Hepatocyte (in vitro differentiated cells): ENCODE data around the gene PTPRM. TPM values are rescaled to one million over a fixed set of nuclear protein-coding genes. Genes with fewer than 3 reads are reported as not detected.

Experiments
- DNase-seq: peaks from one replicate; pipeline ENCODE4 v3.0.0-alpha.2; 2016; ENCODE audit warnings: low spot score
- H2AFZ ChIP-seq: fragments of 200-600 bp; sonication (generic); 2 replicates; pipeline ENCODE4 v1.6.0; 2016; ENCODE audit warnings: antibody characterized with exemption, mild to moderate bottlenecking
- H3K27ac ChIP-seq: fragments of 200-600 bp; sonication (generic); 2 replicates; pipeline ENCODE4 v1.5.1; 2016; ENCODE audit warnings: mild to moderate bottlenecking
- H3K27me3 ChIP-seq: fragments of 200-600 bp; sonication (generic); 2 replicates; pipeline ENCODE4 v1.6.1; 2016
- H3K36me3 ChIP-seq: fragments of 200-600 bp; sonication (generic); replicated peaks from 2 replicates; pipeline ENCODE4 v1.5.1; 2016; ENCODE audit warnings: low read depth; ENCODE audit not compliant: insufficient read depth
- H3K4me1 ChIP-seq: fragments of 200-600 bp; sonication (generic); 2 replicates; pipeline ENCODE4 v1.5.1; 2016; ENCODE audit warnings: mild to moderate bottlenecking, moderate library complexity; ENCODE audit not compliant: insufficient read depth
- H3K4me2 ChIP-seq: fragments of 200-600 bp; sonication (generic); 2 replicates; pipeline ENCODE4 v1.6.0; 2016
- H3K4me3 ChIP-seq: fragments of 200-600 bp; sonication (generic); 2 replicates; pipeline ENCODE4 v1.5.1; 2016; ENCODE audit warnings: mild to moderate bottlenecking
- H3K79me2 ChIP-seq: fragments of 200-600 bp; sonication (generic); 2 replicates; pipeline ENCODE4 v1.6.0; 2017; ENCODE audit warnings: mild to moderate bottlenecking
- H3K9me2 ChIP-seq: fragments of 200-600 bp; sonication (generic); replicated peaks from 2 replicates; pipeline ENCODE4 v1.6.0; 2017; ENCODE audit warnings: mild to moderate bottlenecking; ENCODE audit not compliant: insufficient read depth
- H3K9me3 ChIP-seq: fragments of 200-600 bp; sonication (generic); 2 replicates; pipeline ENCODE4 v1.5.1; 2016; ENCODE audit warnings: low read depth, mild to moderate bottlenecking
- H4K20me1 ChIP-seq: fragments of 200-600 bp; sonication (generic); 2 replicates; pipeline ENCODE4 v1.6.0; 2016; ENCODE audit warnings: mild to moderate bottlenecking; ENCODE audit not compliant: insufficient read depth, poor library complexity, severe bottlenecking
- EZH2 ChIP-seq: fragments of 200-600 bp; sonication (generic); IDR thresholded peaks from 2 replicates; pipeline ENCODE4 v1.6.1; 2016; ENCODE audit warnings: antibody characterized with exemption, mild to moderate bottlenecking, borderline replicate concordance
- EZH2phosphoT487 ChIP-seq: fragments of 200-600 bp; sonication (generic); IDR thresholded peaks from one replicate; pipeline ENCODE4 v1.6.1; 2018; ENCODE audit warnings: antibody characterized with exemption, mild to moderate bottlenecking, low read depth, moderate library complexity; ENCODE audit not compliant: unreplicated experiment, severe bottlenecking
- WGBS: methylation state at CpG from one replicate; pipeline ENCODE4 v1.1.6; 2016; ENCODE audit warnings: low lambda C conversion rate; ENCODE audit errors: missing lambda C conversion rate; 5-methylcytosine and 5-hydroxymethylcytosine counted together
- polyA plus RNA-seq: library from polyadenylated mRNA; unstranded; fragments of >200 nt; fragmentation: Nextera tagmentation; extraction: Ambion mirVana; gene quantifications from 2 replicates; pipeline ENCODE4 v1.2.1, GENCODE V29; 2016
- total RNA-seq: library from RNA; depleted of rRNA; stranded (reverse); fragments of >200 nt; gene quantifications from 2 replicates; pipeline ENCODE4 v1.2.3, GENCODE V29; 2014
- TF ChIP-seq, protein P1 (sequence below): fragments of 200-600 bp; sonication (generic); IDR thresholded peaks from 2 replicates; pipeline ENCODE4 v1.5.1; 2016; ENCODE audit warnings: antibody characterized with exemption, mild to moderate bottlenecking; ENCODE audit not compliant: poor library complexity

Gene PTPRM
- total and polyA plus RNA-seq, 2 experiments from 2014 or later: 26.1 to 47.4 TPM

DNA sequence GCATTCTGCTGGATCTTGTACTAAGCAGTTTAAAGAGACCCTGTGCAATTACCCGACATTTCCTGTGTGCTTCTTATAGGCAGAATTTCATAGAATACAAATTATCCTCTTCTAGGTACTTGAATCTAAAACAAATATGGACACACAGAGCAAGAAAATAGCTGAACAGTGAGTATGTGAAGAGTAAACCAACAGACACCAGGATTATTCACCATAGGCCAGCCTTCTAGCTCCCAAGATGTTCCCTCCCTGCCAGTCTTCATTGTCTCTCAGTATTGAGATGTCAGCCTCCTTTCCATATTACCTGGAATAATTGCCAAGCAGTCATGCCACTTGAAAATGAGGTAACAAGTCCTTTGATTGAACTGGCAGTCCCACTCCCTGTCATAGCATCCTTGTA, 187.1 kb downstream of the PTPRM start:
- Histone ChIP-seq H4K20me1 (no peaks in the 10 kb centered on the region), H3K36me3 (no peaks in the 10 kb centered on the region), H3K79me2 (peaks cover 26% of the 10 kb centered on the region), H3K4me1 (peaks cover 50% of the 10 kb centered on the region), H2AFZ (no peak overlapping the region), H3K9me2 (no peaks in the 10 kb centered on the region), H3K4me3 (no peak overlapping the region), H3K9me3 (no peaks in the 10 kb centered on the region), H3K27me3 (no peaks in the 10 kb centered on the region), H3K4me2 (peak overlapping the region; percentile 52), H3K27ac (peak overlapping the region; percentile 87)
- no peak for DNase-seq
- TF ChIP-seq, protein P1, sequence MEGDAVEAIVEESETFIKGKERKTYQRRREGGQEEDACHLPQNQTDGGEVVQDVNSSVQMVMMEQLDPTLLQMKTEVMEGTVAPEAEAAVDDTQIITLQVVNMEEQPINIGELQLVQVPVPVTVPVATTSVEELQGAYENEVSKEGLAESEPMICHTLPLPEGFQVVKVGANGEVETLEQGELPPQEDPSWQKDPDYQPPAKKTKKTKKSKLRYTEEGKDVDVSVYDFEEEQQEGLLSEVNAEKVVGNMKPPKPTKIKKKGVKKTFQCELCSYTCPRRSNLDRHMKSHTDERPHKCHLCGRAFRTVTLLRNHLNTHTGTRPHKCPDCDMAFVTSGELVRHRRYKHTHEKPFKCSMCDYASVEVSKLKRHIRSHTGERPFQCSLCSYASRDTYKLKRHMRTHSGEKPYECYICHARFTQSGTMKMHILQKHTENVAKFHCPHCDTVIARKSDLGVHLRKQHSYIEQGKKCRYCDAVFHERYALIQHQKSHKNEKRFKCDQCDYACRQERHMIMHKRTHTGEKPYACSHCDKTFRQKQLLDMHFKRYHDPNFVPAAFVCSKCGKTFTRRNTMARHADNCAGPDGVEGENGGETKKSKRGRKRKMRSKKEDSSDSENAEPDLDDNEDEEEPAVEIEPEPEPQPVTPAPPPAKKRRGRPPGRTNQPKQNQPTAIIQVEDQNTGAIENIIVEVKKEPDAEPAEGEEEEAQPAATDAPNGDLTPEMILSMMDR: no peak
- TF ChIP-seq EZH2: no peak
- TF ChIP-seq EZH2phosphoT487: no peak
- WGBS: 68% methylated on average over 1 of the region's 1 CpG

DNA sequence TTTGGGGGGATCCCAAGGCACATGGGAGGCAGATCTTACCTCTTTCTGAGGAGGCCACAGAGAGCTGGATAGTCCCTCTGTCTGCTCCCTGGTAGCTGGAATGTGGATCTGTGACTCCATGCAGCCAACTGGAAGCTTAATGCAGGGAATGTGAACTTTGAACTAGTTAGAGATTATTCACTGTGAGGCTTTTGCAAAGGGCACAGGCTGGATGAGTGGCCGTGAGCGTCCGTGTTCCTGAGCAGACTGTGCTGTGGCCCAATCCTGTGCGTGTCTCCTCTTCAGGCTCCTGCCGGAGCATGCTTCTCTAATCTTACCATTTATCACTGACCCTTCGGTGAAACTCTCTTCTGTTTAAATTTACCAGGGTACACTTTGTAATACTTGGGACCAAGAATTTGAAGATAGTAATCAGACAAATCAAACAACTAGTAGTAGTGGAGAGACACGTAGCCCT, 187.6 kb downstream of the PTPRM start:
- Histone ChIP-seq H3K79me2 (peaks cover 31% of the 10 kb centered on the region), H3K9me2 (no peaks in the 10 kb centered on the region), H3K27ac (peak overlapping the region; percentile 87), H3K36me3 (no peaks in the 10 kb centered on the region), H3K9me3 (no peaks in the 10 kb centered on the region), H4K20me1 (no peaks in the 10 kb centered on the region), H2AFZ (no peak overlapping the region), H3K4me3 (no peak overlapping the region), H3K27me3 (no peaks in the 10 kb centered on the region), H3K4me2 (peak overlapping the region; percentile 60), H3K4me1 (peaks cover 46% of the 10 kb centered on the region)
- peak; percentile 73 for DNase-seq
- TF ChIP-seq EZH2 (no peak), EZH2phosphoT487 (no peak)
- TF ChIP-seq, protein P1: no peak
- WGBS: 14% methylated on average over 7 of the region's 7 CpGs

DNA sequence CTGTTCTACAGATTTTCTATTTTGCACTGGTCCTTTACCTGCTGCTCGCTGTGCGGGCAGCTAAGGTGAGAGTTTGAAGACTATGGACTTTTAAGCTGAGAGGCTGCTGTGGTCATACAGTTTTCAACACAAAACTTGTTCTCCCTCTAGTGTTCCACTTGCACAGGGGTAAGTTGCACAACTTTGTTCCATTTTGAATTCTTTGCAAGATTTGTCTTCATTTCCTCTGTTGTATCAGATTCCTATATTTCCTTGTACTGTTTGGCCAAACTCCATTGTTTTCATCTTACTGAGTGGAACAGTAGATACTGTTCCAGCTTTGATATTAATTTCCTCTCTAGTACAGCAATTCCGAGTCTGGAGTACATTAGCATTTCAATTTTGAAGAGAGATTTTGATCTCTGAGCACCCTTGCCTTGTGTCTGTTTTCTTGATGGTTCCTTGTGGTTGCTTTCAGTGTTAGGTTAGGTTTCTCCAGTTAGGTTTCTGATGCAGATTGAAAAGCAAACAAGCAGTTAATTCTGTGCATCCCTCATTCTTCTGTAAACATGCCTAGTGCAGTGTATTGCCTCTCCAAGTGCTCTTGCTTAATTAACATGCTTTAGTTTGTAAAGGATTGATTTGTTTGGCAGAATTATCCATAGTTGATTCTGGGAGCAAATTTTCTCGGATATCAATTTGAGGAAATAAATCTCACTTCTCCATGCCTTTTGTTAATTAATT, 188.8 kb downstream of the PTPRM start:
- peak overlapping the region; percentile 87 for H3K27ac ChIP-seq
- peak; percentile 25 for DNase-seq
- H3K9me3 ChIP-seq: no peaks in the 10 kb centered on the region
- no peak for TF ChIP-seq EZH2
- TF ChIP-seq, protein P1: peak; percentile 31
- no peak for TF ChIP-seq EZH2phosphoT487
- peak overlapping the region; percentile 60 for H3K4me2 ChIP-seq
- no peaks in the 10 kb centered on the region for H4K20me1 ChIP-seq
- WGBS: 75% methylated on average over 4 of the region's 4 CpGs
- peaks cover 46% of the 10 kb centered on the region for H3K4me1 ChIP-seq
- H3K27me3 ChIP-seq: no peaks in the 10 kb centered on the region
- no peak overlapping the region for H2AFZ ChIP-seq
- no peaks in the 10 kb centered on the region for H3K36me3 ChIP-seq
- no peak overlapping the region for H3K4me3 ChIP-seq
- H3K79me2 ChIP-seq: peaks cover 33% of the 10 kb centered on the region
- H3K9me2 ChIP-seq: no peaks in the 10 kb centered on the region
